Endothelial cell of umbilical vein (primary cell): Measurements from ENCODE around the gene PRIMA1. TPM values are rescaled to one million over a fixed set of nuclear protein-coding genes. Genes with fewer than 3 reads are reported as not detected.

Source experiments
- BruUV-seq: library from RNA; stranded (reverse); fragments of 400-500 nt; replicated peaks from 2 replicates; lab custom pipeline; 2021; lab: Mats Ljungman, UMichigan
- CTCF ChIA-PET: fragments of 300-600, 350-600 bp; sonication (Branson Sonifier 250); formaldehyde crosslinking; loops from one replicate; lab custom pipeline; 2021; ENCODE audit warnings: antibody characterized with exemption, inconsistent platforms; lab: Charles Lee
- POLR2A ChIA-PET: fragments of 300-600, 350-600 bp; sonication (Branson Sonifier 250); formaldehyde crosslinking; loops from one replicate; lab custom pipeline; 2021; ENCODE audit warnings: antibody characterized with exemption, inconsistent platforms; lab: Charles Lee
- DNase-seq: peaks from one replicate; pipeline ENCODE4 v3.0.0-alpha.2; 2011; ENCODE audit warnings: low read depth, low spot score
- FAIRE-seq: peaks from 2 replicates; lab custom pipeline; 2011; peaks lifted over from hg19 to GRCh38; lab: Jason Lieb, UNC
- H2AFZ ChIP-seq: 2 replicates; pipeline ENCODE4 v1.6.0; 2012; ENCODE audit warnings: low read depth, low read length, control low read depth, inconsistent platforms
- H3K27ac ChIP-seq: 2 replicates; pipeline ENCODE4 v1.5.1; 2011; ENCODE audit warnings: low read depth, mild to moderate bottlenecking, control low read depth, low read length, moderate library complexity; ENCODE audit not compliant: insufficient read depth
- H3K27me3 ChIP-seq, 2 experiments: 2 replicates each; pipeline versions ENCODE4 v1.6.0 to v1.6.1; 2011; ENCODE audit warnings: low read length in 2 of 2, mixed read lengths in 1 of 2; ENCODE audit not compliant: control insufficient read depth in 2 of 2, insufficient read depth in 2 of 2
- H3K36me3 ChIP-seq, 2 experiments: 2 replicates in 1 of 2; 3 replicates in 1 of 2; pipeline ENCODE4 v1.5.1; 2011; ENCODE audit warnings: low read length in 2 of 2, mild to moderate bottlenecking in 1 of 2, moderate library complexity in 1 of 2; ENCODE audit not compliant: control insufficient read depth in 2 of 2, insufficient read depth in 2 of 2; ENCODE audit errors: extremely low read depth in 1 of 2
- H3K4me1 ChIP-seq: 3 replicates; pipeline ENCODE4 v1.5.1; 2011; ENCODE audit warnings: mild to moderate bottlenecking, low read length; ENCODE audit not compliant: control insufficient read depth, insufficient read depth; ENCODE audit errors: extremely low read depth
- H3K4me2 ChIP-seq: 2 replicates; pipeline ENCODE4 v1.6.1; 2011; ENCODE audit warnings: low read length, control low read depth, mixed read lengths; ENCODE audit not compliant: insufficient read depth
- H3K4me3 ChIP-seq, 3 experiments: fragments of 200-600 bp in 1 of 3; sonication (generic), shearing (Covaris generic) in 1 of 3; replicated peaks in 1 of 3; 2 replicates each; pipeline ENCODE4 v1.5.1; 2011 to 2016; ENCODE audit warnings: control low read depth in 3 of 3, low read length in 3 of 3, mild to moderate bottlenecking in 2 of 3, inconsistent platforms in 1 of 3, low read depth in 1 of 3, moderate library complexity in 1 of 3; ENCODE audit not compliant: insufficient read depth in 1 of 3
- H3K79me2 ChIP-seq: 2 replicates; pipeline ENCODE4 v1.6.0; 2012; ENCODE audit warnings: low read length, inconsistent platforms; ENCODE audit not compliant: control insufficient read depth, insufficient read depth
- H3K9ac ChIP-seq: replicated peaks from 2 replicates; pipeline ENCODE3; 2011; ENCODE audit warnings: low read length, control low read depth; ENCODE audit not compliant: insufficient read depth; ENCODE audit errors: extremely low read depth
- H3K9me1 ChIP-seq: replicated peaks from 3 replicates; pipeline ENCODE4 v1.6.0; 2011; ENCODE audit warnings: mild to moderate bottlenecking, low read length; ENCODE audit not compliant: control insufficient read depth, insufficient read depth; ENCODE audit errors: extremely low read depth
- H3K9me3 ChIP-seq: replicated peaks from 2 replicates; pipeline ENCODE4 v1.5.1; 2012; ENCODE audit warnings: low read length, inconsistent platforms; ENCODE audit not compliant: control insufficient read depth, insufficient read depth
- H4K20me1 ChIP-seq: replicated peaks from 2 replicates; pipeline ENCODE3; 2011; ENCODE audit warnings: mild to moderate bottlenecking, low read length; ENCODE audit not compliant: control insufficient read depth, insufficient read depth; ENCODE audit errors: extremely low read depth
- CTCF ChIP-seq, 2 donors: IDR thresholded peaks; 1 replicate in 1 of 2; 2 replicates in 1 of 2; pipeline ENCODE4 v1.5.1; 2011; ENCODE audit warnings: low read length in 2 of 2, mild to moderate bottlenecking in 2 of 2, moderate library complexity in 2 of 2, control low read depth in 1 of 2, inconsistent platforms in 1 of 2, low read depth in 1 of 2; ENCODE audit not compliant: insufficient read depth in 1 of 2; ENCODE audit errors: extremely low read depth in 1 of 2
- EZH2 ChIP-seq: IDR thresholded peaks from 2 replicates; pipeline ENCODE4 v1.6.1; 2012; ENCODE audit warnings: borderline replicate concordance, low read depth, mild to moderate bottlenecking, moderate library complexity, low read length, inconsistent platforms; ENCODE audit not compliant: severe bottlenecking
- FOS ChIP-seq: IDR thresholded peaks from 2 replicates; pipeline ENCODE4 v1.6.1; 2011; ENCODE audit warnings: mild to moderate bottlenecking, low read length, moderate library complexity, borderline replicate concordance; ENCODE audit not compliant: insufficient read depth
- GATA2 ChIP-seq: IDR thresholded peaks from 2 replicates; pipeline ENCODE4 v1.7.0; 2011; ENCODE audit warnings: low read depth, mild to moderate bottlenecking, moderate library complexity, mixed read lengths, low read length; ENCODE audit not compliant: insufficient read length, insufficient read depth
- JUN ChIP-seq: IDR thresholded peaks from 2 replicates; pipeline ENCODE4 v1.6.1; 2011; ENCODE audit warnings: borderline replicate concordance, low read depth; ENCODE audit not compliant: insufficient read length, insufficient read depth
- MYC ChIP-seq: IDR thresholded peaks from one replicate; pipeline ENCODE4 v1.6.1; 2011; ENCODE audit warnings: mild to moderate bottlenecking, low read depth, low read length
- POLR2A ChIP-seq: IDR thresholded peaks from 2 replicates; pipeline ENCODE4 v1.6.1; 2012; ENCODE audit warnings: low read depth, mild to moderate bottlenecking, control low read depth, low read length
- POLR2AphosphoS5 ChIP-seq: IDR thresholded peaks from 2 replicates; pipeline ENCODE4 v1.6.1; 2012; ENCODE audit warnings: low read depth, mild to moderate bottlenecking, control low read depth, low read length, moderate library complexity; ENCODE audit not compliant: insufficient read depth
- dilution Hi-C: fragments of 300-500 bp; cut with MboI; formaldehyde crosslinking; loops from one replicate; pipeline ENCODE4 v1.15.0; 2019; ENCODE audit warnings: low sequenced_read_pairs; ENCODE audit not compliant: extremely low pct_ligation_motif_present
- intact Hi-C: fragments of 100-400 bp; cut with micrococcal nuclease; formaldehyde crosslinking; loops from one replicate; pipeline ENCODE4 v1.10.0; 2022
- polyA plus RNA-seq, 4 experiments: library from polyadenylated mRNA; depleted of rRNA in 3 of 4; stranded (reverse) in 3 of 4; unstranded in 1 of 4; fragments of >200 nt; gene quantifications; 2 replicates each; pipeline versions ENCODE4 v1.2.1 to v1.2.3, GENCODE V29; 2011 to 2012; ENCODE audit warnings: missing spikeins in 1 of 4
- total RNA-seq: library from RNA; stranded (reverse); gene quantifications from 2 replicates; pipeline ENCODE4 v1.2.3, GENCODE V29; 2021
- TF ChIP-seq, protein P1 (sequence below): IDR thresholded peaks from 2 replicates; pipeline ENCODE4 v1.6.1; 2011; ENCODE audit not compliant: insufficient read depth, insufficient read length

The PRIMA1 gene
- total and polyA plus RNA-seq, 2 donors (not counting 3 experiments of a cell fraction or from before 2014, with no cell fraction given): not detected

- no TSS peak for BruUV-seq
- Histone ChIP-seq H3K4me3 (no peak overlapping the region), H3K79me2 (no peaks in the 10 kb centered on the region), H3K27ac (no peak overlapping the region), H4K20me1 (no peaks in the 10 kb centered on the region), H3K4me2 (no peak overlapping the region), H3K9ac (no peak overlapping the region), H3K27me3 (no peaks in the 10 kb centered on the region), H3K9me3 (no peaks in the 10 kb centered on the region), H3K9me1 (no peaks in the 10 kb centered on the region), H2AFZ (no peak overlapping the region), H3K4me1 (no peaks in the 10 kb centered on the region), H3K36me3 (no peaks in the 10 kb centered on the region)
- dilution Hi-C loops: no loop called here
- TF ChIP-seq POLR2A (no peak), EZH2 (no peak), GATA2 (no peak), POLR2AphosphoS5 (no peak), JUN (no peak), FOS (no peak), MYC (no peak), CTCF (IDR thresholded peaks at IDR 0.05; ENCODE audit: extremely low read depth in 1 of 2, insufficient read depth in 1 of 2, low read depth in 1 of 2, low read length in 2 of 2) (no peak)
- TF ChIP-seq, protein P1, sequence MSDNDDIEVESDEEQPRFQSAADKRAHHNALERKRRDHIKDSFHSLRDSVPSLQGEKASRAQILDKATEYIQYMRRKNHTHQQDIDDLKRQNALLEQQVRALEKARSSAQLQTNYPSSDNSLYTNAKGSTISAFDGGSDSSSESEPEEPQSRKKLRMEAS: no peak
- FAIRE-seq (no peak), DNase-seq (no peak)
- intact Hi-C loops: no loop called here
- POLR2A ChIA-PET: no interaction called here
- CTCF ChIA-PET: no interaction called here
Observed at GRCh38 chr14:93818857-93819256, 30.6 kb upstream of the PRIMA1 start.
